GM10266 (cell line): ENCODE results near the gene SLC10A6.

Experiments used
- DNase-seq: peaks from one replicate; pipeline ENCODE4 v3.0.0; 2012; ENCODE audit errors: extremely low spot score
- CTCF ChIP-seq: IDR thresholded peaks from 2 replicates; pipeline ENCODE4 v1.5.1; 2012; ENCODE audit warnings: mild to moderate bottlenecking, low read depth; ENCODE audit not compliant: control insufficient read depth, insufficient read depth; ENCODE audit errors: missing control alignments

Gene SLC10A6

GRCh38 chr4:86818211-86818610, 31.0 kb downstream of the SLC10A6 start:
- no peak for TF ChIP-seq CTCF
- DNase-seq: no peak

DNA sequence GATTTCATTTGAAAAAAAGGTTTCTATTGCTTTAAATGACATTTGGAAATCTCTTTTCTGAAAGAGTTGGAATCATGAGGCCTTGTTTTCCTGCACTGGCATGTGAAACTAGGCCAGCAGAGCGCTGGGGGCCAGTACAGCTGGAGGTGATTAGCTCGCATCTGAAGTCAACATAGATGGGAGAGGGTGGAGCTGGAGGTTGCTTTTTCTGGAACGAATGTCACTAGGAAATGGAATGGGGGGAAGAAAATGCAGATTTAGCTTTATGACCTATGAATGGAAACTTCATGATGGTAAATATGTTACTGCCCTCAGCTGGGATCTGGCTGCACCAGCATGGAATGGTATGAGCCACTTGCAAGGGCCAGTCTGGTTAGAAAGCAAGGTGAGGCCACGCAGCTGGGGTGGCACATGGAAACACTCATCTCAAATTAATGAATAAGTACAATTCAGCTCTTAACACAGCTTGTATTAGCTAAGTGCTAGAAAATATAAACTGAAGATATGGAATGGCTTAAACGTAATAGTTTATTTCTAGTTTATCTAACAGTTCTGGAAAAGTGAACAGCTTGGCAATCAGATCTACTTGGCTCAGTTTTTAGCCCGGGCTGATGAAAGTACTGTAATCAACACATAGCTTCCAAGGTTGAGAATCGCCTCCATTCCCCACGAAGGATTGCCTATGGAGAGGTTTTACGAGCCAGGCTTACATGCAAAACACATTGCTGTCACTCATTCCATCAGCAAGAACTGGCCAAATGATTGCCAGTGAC, 32.5 kb downstream of the SLC10A6 start:
- DNase-seq: no peak
- no peak for TF ChIP-seq CTCF

DNA sequence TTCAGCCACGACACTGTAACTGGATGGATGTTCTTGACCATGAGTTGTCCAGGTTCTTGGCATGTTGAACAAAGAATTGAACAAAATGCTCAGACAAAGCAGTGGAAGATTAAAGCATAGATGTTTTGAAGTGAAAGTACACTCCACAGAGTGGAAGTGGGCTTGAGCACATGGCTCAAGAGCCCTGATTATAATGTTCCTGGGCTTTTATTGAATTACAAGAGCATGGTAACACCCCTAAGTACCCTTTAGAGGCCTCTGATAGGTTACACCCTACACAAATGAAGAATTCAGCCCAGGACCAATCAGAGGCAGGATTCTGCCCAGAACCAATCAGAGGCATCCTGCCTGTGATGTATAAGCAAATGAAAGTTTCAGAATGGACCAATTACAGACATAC, 33.5 kb downstream of the SLC10A6 start:
- no peak for TF ChIP-seq CTCF
- no peak for DNase-seq

GRCh38 chr4:86810847-86811246, 38.3 kb downstream of the SLC10A6 start:
- no peak for DNase-seq

DNA sequence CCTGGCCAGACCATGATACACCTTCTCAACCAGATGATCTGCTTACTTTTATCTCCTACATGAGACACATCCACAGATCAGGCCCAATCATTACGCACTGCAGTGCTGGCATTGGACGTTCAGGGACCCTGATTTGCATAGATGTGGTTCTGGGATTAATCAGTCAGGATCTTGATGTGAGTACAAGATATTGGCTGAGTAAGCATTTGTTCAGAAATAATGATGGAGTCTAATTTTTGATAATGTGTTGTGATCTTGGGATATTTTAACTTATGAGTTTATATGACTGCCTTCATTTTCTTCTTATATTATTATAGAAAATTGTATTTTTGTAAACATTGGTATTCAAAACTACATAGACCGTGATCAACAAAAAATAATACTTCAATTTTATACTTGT, 39.4 kb downstream of the SLC10A6 start:
- no peak for DNase-seq
- no peak for TF ChIP-seq CTCF

More at GRCh38 chr4:86810847-86811246, 38.3 kb downstream of the SLC10A6 start:
- TF ChIP-seq CTCF: no peak

DNA sequence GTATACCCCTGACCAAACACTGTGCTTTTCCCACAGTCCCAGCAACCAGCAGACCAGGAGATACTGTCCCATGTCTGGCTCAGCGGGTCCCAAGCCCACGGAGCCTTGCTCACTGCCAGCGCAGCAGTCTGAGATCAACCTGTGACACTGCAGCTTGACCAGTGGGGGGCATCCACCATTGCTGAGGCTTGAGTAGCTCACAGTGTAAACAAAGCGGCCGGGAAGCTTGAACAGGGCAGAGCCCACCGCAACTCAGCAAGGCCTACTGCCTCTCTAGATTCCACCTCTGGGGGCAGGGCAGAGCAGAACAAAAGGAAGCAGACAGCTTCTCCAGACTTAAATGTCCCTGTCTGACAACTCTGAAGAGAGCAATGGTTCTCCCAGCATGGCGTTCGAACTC, 58.1 kb downstream of the SLC10A6 start:
- DNase-seq: no peak
- TF ChIP-seq CTCF: no peak

DNA sequence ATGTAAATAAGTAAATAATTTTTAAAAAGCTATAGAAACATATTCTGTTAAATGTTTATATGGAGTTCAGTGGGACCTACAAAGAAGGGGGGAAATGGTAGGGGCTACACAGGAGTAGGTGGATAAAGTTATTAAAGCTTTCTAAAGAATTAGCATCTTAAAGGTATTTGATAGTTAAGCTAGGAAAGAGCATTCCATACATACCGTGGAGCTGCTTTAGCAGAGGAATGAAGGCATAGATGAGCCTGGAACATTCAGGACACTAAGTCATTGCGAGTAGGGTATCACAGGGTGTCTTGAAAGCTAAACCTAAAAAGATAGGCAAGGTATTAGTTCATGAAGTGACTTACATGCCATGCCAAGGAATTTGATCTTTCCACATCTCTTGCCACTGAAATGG, 60.4 kb downstream of the SLC10A6 start:
- no peak for TF ChIP-seq CTCF
- no peak for DNase-seq
